IPS-NIHi7 (cell line): Measurements from ENCODE around the gene RNF227.
"Not testable (repeated sequence)": the region's sequence is repeated elsewhere in the genome, so short reads cannot be mapped to it uniquely, and the experiment has no call there.

Experiments used
- DNase-seq: peaks from one replicate; pipeline ENCODE4 v3.0.0; 2012; ENCODE audit warnings: mixed read lengths; ENCODE audit errors: extremely low spot score

The RNF227 gene

DNA sequence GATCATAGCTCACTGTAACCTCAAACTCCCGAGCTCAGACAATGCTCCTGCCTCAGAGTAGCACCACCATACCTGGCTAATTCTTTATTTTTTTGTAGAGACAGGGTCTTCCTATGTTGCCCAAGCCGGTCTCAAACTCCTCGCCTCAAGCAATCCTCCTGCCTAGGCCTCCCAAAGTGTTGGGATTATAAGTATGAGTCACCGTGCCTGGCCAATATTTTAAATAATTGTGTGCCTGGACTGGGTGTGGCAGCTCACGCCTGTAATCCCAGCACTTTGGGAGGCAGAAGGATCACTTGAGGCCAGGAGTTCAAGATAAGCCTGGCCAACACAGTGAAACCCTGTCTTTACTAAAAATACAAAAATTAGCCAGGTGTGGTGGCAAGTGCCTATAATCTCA, 51.7 kb downstream of the RNF227 start:
- DNase-seq: not testable (repeated sequence)
